GM18505 (cell line): ENCODE results near the gene HPN.

Experiments
- ATAC-seq: cut with Tn5 transposase; IDR thresholded peaks from one replicate; pipeline ENCODE4 v1.9.1; 2021; ENCODE audit not compliant: unreplicated experiment
- POLR2A ChIP-seq: IDR thresholded peaks from 4 replicates; pipeline ENCODE4 v1.6.1; 2011; ENCODE audit warnings: borderline replicate concordance; ENCODE audit not compliant: insufficient read depth, insufficient read length; ENCODE audit errors: extremely low read depth

HPN gene

DNA sequence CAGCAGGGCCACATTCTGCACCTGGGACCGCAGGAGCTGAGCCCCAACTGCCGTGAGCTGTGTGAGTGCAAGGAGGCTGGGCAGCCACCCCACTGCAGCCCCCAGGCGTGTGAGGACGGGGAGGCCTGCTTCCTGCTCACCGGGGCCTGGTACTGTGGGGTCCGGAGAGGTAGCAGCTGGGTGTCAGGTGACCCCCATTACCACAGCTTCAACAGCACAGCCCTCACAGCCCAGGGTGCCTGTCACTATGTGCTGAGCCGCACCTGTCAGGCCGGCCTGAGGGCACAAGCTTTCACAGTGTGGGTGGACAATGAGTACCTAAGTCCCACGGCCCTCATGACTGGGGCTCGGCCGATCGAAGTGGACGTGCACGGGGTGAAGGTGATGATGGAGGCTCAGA, 38.3 kb downstream of the HPN start:
- ATAC-seq = no peak
- no peak for TF ChIP-seq POLR2A

DNA sequence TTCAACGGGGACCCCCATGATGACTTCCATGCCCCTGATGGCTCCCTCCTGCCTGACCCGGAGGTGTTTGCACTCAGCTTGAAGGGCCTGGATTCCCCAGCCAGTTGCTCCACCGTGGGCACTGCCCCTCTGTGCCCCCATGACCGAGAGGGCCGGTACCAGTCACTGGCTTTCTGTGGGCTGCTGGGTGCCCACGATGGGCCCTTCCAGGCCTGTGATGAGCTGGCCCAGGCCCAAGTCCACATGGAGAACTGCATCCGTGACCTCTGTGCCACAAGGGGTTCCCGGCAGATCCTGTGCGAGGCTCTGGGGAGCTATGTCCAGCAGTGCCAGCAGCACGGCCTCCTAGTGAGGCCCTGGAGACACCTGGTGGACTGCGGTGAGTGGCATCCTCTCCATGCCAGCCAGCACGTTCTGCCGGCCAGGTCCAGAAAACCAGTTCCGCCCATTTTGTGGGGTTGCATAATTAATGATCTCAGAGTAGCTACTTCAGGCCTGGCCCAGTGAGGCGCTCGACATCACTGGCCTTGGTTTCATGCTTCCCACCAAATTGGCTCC, 39.2 kb downstream of the HPN start:
- no peak for ATAC-seq
- TF ChIP-seq POLR2A = no peak

DNA sequence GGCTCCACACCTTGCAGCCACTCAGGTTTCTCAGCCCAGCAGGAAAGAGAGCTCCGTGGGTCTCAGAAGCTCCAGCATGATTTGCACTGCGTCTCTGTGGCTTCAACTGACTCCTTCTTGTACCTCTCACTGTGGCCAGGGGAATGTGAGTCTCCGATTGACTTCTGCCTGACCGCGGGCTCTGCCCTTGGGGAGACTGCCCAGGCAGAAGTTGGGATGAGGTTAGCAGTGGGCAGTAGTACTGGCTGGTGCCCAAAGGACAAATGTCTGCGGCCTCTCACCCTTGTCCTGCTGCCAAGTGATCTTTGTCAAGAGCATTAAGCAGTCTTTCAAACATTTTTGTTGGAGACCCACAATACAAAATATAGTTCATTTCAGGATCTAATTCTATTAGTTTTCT, 39.7 kb downstream of the HPN start:
- ATAC-seq = no peak
- no peak for TF ChIP-seq POLR2A

DNA sequence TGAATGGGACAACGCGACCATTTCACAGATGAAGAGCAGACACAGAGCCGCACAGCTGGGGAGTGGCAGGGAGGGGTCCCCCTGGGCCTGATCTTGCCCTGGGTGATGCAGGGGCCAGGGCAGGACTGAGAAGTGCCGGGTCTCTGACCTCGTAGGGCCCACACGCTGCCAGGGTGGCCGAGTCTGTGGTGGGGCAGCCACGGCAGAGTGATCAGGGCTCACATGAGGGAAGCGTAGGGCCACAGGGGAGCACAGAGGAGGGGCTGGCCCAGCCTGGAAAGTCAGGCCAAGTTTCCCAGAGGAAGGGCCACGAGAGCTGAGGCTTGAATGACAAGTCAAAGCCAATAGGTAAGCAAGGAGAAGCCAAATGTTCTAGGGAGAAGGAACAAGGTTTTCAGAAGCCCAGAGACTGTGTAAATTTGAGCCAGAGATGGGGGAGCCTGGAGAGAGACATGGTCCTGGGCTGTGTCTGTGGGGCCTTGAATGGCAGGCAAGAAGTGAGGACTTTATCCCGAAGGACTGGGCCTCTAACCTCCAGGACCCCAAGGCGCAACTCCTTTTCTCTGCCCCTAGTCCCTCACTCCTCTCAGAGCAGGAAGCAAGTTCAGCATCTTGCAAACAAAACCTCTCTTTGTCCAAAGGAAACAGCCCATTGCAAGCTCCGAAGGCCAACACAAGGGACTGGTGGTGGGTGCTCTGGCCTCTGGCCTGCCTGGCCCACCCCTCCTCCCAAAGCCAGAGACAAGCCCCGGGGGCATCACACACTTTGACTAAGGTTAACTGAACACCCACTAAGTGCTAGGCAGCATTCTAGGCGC, 42.4 kb downstream of the HPN start:
- no peak for ATAC-seq
- no peak for TF ChIP-seq POLR2A

DNA sequence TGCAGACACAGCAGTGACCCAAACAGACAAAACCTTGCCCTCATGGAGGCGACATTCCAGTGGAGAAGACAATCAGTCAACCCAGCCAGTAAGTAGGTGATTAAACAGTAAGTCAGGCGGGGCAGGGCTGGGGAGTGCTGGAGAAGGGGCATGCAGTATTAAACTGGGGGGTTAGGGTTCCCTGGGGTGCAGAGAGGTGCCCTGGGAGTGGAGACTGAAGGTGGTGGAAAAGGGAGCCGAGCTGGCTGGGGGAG, 42.9 kb downstream of the HPN start:
- ATAC-seq = no peak
- no peak for TF ChIP-seq POLR2A

DNA sequence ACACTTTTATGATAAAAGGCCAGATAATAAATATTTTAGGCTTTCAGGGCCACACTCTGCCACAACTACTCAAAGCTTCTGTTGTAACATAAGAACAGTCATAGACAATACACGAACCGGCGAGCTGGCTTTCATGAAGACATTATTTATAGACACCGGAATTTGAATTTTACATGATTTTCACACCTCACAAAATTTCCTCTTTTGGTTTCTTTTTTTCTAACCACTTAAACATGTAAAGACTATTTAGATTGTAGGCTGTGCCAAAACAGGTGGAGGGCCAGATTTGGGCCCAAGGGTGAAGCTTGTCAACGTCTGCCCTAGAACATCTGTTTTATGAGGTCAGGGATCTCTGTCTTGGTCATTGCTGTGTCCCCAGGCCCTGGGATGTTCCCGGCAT, 44.4 kb downstream of the HPN start:
- ATAC-seq = no peak
- TF ChIP-seq POLR2A = no peak

DNA sequence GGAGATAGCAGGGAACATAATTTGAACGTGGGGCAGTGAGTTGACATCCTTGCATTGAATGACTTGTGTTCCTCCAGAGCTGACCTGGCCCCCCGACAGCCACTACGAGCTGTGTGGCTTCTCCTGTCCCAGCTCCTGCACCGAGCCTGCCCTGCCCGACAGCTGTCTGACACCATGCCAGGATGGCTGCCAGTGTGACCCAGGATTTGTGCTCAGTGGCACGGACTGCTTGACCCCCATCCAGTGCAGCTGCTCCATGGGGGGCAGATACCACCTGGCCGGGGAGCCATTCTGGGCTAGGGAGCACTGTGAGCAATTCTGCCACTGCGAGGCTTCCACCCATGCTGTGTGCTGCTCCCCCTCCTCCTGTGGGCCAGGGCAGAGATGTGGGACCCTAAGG, 44.9 kb downstream of the HPN start:
- ATAC-seq = no peak
- no peak for TF ChIP-seq POLR2A

DNA sequence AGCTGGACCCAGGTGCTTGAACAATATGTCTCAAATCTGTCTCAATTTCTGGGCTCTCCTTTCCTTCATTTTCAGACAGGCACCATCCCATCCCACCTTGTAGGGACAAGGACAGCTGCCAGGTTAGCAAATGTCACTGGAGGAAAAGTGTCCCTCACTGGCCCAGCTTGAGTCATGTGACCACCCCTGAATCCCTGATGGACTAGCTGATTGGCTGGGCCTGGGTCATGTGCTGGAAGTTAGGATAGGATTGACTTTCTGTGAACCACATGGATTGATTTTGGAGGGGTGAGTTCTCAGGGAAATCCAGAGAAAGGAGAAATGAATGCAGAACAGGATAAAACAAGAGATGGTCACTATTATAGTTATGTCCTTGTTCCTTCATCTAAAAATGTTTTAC, 45.9 kb downstream of the HPN start:
- no peak for ATAC-seq
- no peak for TF ChIP-seq POLR2A

DNA sequence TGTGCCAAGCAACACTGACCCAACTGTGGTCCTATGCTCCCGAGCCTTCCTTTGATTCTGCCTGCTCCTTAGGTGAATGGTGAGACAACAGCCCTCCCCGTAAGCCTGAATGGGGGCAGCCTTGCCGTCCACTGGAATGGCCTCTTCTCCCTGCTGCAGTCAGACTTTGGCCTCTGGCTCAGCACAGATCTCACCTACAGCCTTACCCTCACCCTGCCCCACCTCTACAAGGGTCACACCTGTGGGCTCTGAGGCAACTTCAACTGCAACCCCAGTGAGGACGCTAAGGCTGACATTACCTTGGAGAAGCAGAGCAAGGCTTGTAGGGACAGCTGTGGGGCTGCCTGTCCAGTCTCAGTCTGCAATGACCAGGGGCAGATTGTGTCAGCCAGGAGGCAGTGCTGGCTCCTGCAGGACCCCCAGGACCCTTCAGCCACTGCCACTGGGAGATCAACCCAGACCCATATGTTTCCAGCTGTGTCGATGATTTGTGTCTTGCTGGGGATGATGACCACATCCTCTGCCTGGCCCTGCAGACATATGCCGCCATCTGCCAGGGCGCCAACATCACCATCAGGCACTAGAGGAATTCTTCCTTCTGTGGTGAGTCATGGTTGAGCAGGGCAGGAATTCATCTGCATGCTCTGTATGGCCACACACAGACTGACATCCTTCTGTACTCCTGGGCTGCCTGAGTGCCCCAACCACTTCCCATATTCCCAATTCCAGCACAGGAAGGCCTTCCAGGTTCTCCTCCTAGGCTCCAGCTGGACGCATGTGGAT, 46.8 kb downstream of the HPN start:
- TF ChIP-seq POLR2A = no peak
- no peak for ATAC-seq

DNA sequence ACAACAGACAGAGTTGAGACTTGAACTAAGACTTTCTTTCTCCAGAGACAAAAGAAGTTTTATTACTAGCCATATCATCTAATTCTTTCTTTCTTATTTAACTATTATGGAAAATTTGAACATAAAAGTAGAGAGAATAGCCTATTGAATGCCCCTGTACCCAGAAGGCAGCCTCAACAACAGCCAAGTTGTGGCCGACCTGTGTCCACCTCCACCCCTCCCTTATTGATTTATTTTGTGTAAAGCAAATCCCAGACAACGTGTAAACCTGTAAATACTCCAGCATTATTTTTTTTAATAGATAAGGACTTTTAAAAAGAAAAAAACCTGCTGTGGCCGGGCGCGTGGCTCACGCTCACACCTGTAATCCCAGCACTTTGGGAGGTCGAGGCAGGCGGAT, 48.0 kb downstream of the HPN start:
- TF ChIP-seq POLR2A = no peak
- ATAC-seq = no peak

DNA sequence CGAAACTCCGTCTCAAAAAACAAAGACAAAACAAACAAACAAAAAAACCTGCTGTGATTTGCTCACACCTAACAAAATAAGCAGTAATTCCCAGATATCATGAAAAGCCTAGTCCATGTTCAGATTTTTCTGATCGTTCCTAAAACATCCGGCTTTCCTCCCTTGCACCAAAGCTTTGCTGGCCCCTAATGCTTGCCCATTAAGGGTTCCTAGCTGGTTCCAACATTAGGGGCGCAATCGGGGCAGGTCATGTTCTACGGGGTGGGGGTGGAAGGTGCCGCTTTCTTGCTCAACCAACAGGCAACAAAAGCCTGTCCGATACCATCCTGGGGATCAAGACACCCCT, 48.6 kb downstream of the HPN start:
- no peak for TF ChIP-seq POLR2A
- no peak for ATAC-seq

DNA sequence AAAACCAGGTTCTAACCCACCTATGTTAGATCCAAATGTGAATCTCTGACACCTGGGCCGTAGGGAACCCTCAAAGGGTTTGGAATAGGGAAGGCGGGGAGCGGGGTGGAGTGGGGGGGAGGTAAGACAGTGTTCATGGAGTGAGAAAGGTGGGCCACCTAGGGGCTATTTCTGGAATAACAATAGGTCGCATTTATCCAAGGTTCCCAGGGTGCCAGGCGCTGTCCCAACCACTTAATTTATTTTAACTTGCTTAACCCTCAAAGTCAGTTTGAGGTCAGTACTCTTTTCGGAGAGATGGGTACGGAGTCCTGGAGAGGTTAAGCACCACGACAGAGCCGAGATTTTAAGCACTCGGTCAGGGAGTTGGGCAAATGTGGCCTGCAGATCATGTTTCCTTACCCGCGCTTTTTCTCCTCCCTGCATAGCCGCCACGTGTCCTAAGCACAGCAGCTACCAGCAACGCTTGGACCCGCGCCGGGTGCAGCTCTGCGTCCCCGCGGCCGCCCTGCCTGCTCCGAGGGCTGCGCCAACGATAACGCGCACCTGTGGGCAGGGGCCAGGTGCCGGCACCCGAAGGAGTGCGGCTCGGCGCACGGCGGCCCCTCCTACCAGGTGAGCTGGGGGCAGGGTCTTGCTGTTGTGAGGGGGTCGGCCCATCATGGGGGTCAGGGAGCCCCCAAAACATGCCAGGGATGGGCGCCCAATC, 49.1 kb downstream of the HPN start:
- no peak for ATAC-seq
- TF ChIP-seq POLR2A = no peak

DNA sequence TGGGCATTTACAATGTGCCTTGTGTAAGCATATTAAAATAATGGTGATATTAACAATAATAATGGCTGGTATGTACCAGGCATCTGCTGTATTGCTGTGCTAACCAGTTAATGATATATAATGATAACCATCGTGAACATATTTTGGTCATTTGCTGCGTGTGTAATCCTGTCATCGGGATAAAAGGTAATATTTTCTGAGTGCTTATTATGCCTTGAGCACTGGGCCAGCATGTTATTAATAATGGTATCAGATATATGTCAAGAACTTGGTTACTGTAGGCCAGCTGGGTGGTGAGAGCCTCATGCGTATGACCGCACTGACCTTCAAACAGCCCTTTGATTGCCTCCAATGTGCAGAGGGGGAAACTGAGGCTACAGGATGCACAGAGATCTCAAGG, 51.9 kb downstream of the HPN start:
- TF ChIP-seq POLR2A = no peak
- ATAC-seq = no peak
